ENCODE results near the gene TGM5. TPM values are rescaled to one million over a fixed set of nuclear protein-coding genes. Genes with fewer than 3 reads are reported as not detected.

TGM5 gene
- total RNA-seq, 2 experiments from 2014 or later: 0.20 to 0.28 TPM

GRCh38 chr15:43251871-43252250, 14.9 kb downstream of the TGM5 start:
- Mint-ChIP-seq H3K4me1 (peaks cover 48% of the 10 kb centered on the region), H3K4me3 (no peak overlapping the region), H3K27ac (peak overlapping the region; percentile 84), H3K27me3 (peaks cover 6% of the 10 kb centered on the region), H3K9me3 (no peaks in the 10 kb centered on the region), H3K36me3 (ENCODE audit: low read depth) (peaks cover 3% of the 10 kb centered on the region)
- DNase-seq: peak; percentile 33
- ChIA-PET CTCF (interaction anchor here (2.5 kb wide), 1 partner anchor 27 kb away, joined by 14 read pairs; no protein-coding TSS in a partner anchor), POLR2A (interaction anchor here (1.0 to 1.8 kb wide), 2 partner anchors 9 to 18 kb away, joined by 3 to 4 read pairs; no protein-coding TSS in a partner anchor)

GRCh38 chr15:43251185-43251870, 15.4 kb downstream of the TGM5 start:
- Mint-ChIP-seq H3K27ac (peak overlapping the region; percentile 84), H3K4me1 (peaks cover 48% of the 10 kb centered on the region), H3K9me3 (no peaks in the 10 kb centered on the region), H3K36me3 (ENCODE audit: low read depth) (peaks cover 3% of the 10 kb centered on the region), H3K27me3 (peaks cover 5% of the 10 kb centered on the region), H3K4me3 (no peak overlapping the region)
- CTCF ChIA-PET: interaction anchor here (2.5 kb wide), 1 partner anchor 26 kb away, joined by 14 read pairs; no protein-coding TSS in a partner anchor
- POLR2A ChIA-PET: interaction anchor here (1.0 to 1.8 kb wide), 2 partner anchors 9 to 19 kb away, joined by 3 to 4 read pairs; no protein-coding TSS in a partner anchor
- no peak for DNase-seq

- DNase-seq: no peak
- no peak overlapping the region for H3K4me3 Mint-ChIP-seq
- no peaks in the 10 kb centered on the region for H3K9me3 Mint-ChIP-seq
- no peak overlapping the region for H3K27ac Mint-ChIP-seq
- ChIA-PET POLR2A (interaction anchor here (1.8 kb wide), 1 partner anchor 10 kb away, joined by 4 read pairs; no protein-coding TSS in a partner anchor), CTCF (interaction anchor here (0.8 to 2.5 kb wide), 2 partner anchors 26 to 34 kb away, joined by 3 to 14 read pairs; no protein-coding TSS in a partner anchor)
- H3K27me3 Mint-ChIP-seq: peaks cover 7% of the 10 kb centered on the region
- H3K36me3 Mint-ChIP-seq (ENCODE audit: low read depth): peaks cover 3% of the 10 kb centered on the region
- H3K4me1 Mint-ChIP-seq: peaks cover 48% of the 10 kb centered on the region
Measured at GRCh38 chr15:43250785-43251184, 15.9 kb downstream of the TGM5 start.

GRCh38 chr15:43249699-43250203, 17.0 kb downstream of the TGM5 start:
- peak; percentile 42 for DNase-seq
- H3K36me3 Mint-ChIP-seq (ENCODE audit: low read depth): peaks cover 3% of the 10 kb centered on the region
- H3K27ac Mint-ChIP-seq: peak overlapping the region; percentile 67
- H3K4me3 Mint-ChIP-seq: no peak overlapping the region
- POLR2A ChIA-PET: no interaction called here
- H3K27me3 Mint-ChIP-seq: peaks cover 7% of the 10 kb centered on the region
- H3K4me1 Mint-ChIP-seq: peaks cover 48% of the 10 kb centered on the region
- H3K9me3 Mint-ChIP-seq: no peaks in the 10 kb centered on the region
- CTCF ChIA-PET: interaction anchor here (2.5 kb wide), 1 partner anchor 24 kb away, joined by 14 read pairs; no protein-coding TSS in a partner anchor

- Mint-ChIP-seq H3K4me3 (no peak overlapping the region), H3K27me3 (peaks cover 7% of the 10 kb centered on the region), H3K4me1 (peaks cover 47% of the 10 kb centered on the region), H3K36me3 (ENCODE audit: low read depth) (peaks cover 3% of the 10 kb centered on the region), H3K27ac (peak overlapping the region; percentile 67), H3K9me3 (no peaks in the 10 kb centered on the region)
- CTCF ChIA-PET: interaction anchor here (1.3 kb wide), 1 partner anchor 36 kb away, joined by 4 read pairs; no protein-coding TSS in a partner anchor
- POLR2A ChIA-PET: no interaction called here
- DNase-seq: no peak
Measured at GRCh38 chr15:43249236-43249635, 17.5 kb downstream of the TGM5 start.

GRCh38 chr15:43246261-43246774, 20.4 kb downstream of the TGM5 start:
- ChIA-PET POLR2A (no interaction called here), CTCF (interaction anchor here (0.7 to 1.3 kb wide), 3 partner anchors 9 to 72 kb away, joined by 3 to 5 read pairs (median 3); no protein-coding TSS in a partner anchor)
- Mint-ChIP-seq H3K27me3 (peaks cover 7% of the 10 kb centered on the region), H3K4me3 (no peak overlapping the region), H3K36me3 (ENCODE audit: low read depth) (no peaks in the 10 kb centered on the region), H3K9me3 (no peaks in the 10 kb centered on the region), H3K27ac (no peak overlapping the region), H3K4me1 (peaks cover 24% of the 10 kb centered on the region)
- no peak for DNase-seq

- Mint-ChIP-seq H3K9me3 (no peaks in the 10 kb centered on the region), H3K27me3 (peaks cover 7% of the 10 kb centered on the region), H3K36me3 (ENCODE audit: low read depth) (no peaks in the 10 kb centered on the region), H3K4me3 (no peak overlapping the region), H3K4me1 (peaks cover 17% of the 10 kb centered on the region), H3K27ac (no peak overlapping the region)
- no peak for DNase-seq
- ChIA-PET CTCF (no interaction called here), POLR2A (no interaction called here)
Measured at GRCh38 chr15:43244092-43244491, 22.6 kb downstream of the TGM5 start.

GRCh38 chr15:43243020-43243645, 23.6 kb downstream of the TGM5 start:
- no peak overlapping the region for H3K4me3 Mint-ChIP-seq
- no peaks in the 10 kb centered on the region for H3K9me3 Mint-ChIP-seq
- CTCF ChIA-PET: interaction anchor here (1.8 kb wide), 1 partner anchor 17 kb away, joined by 6 read pairs; no protein-coding TSS in a partner anchor
- no peaks in the 10 kb centered on the region for H3K36me3 Mint-ChIP-seq (ENCODE audit: low read depth)
- H3K27me3 Mint-ChIP-seq: peaks cover 7% of the 10 kb centered on the region
- POLR2A ChIA-PET: no interaction called here
- no peak for DNase-seq
- H3K4me1 Mint-ChIP-seq: peaks cover 18% of the 10 kb centered on the region
- H3K27ac Mint-ChIP-seq: no peak overlapping the region

- CTCF ChIA-PET: interaction anchor here (1.8 kb wide), 1 partner anchor 17 kb away, joined by 6 read pairs; no protein-coding TSS in a partner anchor
- Mint-ChIP-seq H3K27me3 (peaks cover 7% of the 10 kb centered on the region), H3K4me3 (no peak overlapping the region), H3K4me1 (peaks cover 18% of the 10 kb centered on the region), H3K9me3 (no peaks in the 10 kb centered on the region), H3K27ac (no peak overlapping the region), H3K36me3 (ENCODE audit: low read depth) (no peaks in the 10 kb centered on the region)
- no peak for DNase-seq
- POLR2A ChIA-PET: no interaction called here
Measured at GRCh38 chr15:43242616-43243015, 24.1 kb downstream of the TGM5 start.

- no peak for DNase-seq
- H3K9me3 Mint-ChIP-seq: no peaks in the 10 kb centered on the region
- ChIA-PET POLR2A (no interaction called here), CTCF (no interaction called here)
- H3K4me1 Mint-ChIP-seq: peaks cover 18% of the 10 kb centered on the region
- no peak overlapping the region for H3K4me3 Mint-ChIP-seq
- H3K27me3 Mint-ChIP-seq: peaks cover 2% of the 10 kb centered on the region
- H3K27ac Mint-ChIP-seq: no peak overlapping the region
- H3K36me3 Mint-ChIP-seq (ENCODE audit: low read depth): no peaks in the 10 kb centered on the region
Measured at GRCh38 chr15:43241100-43241499, 25.6 kb downstream of the TGM5 start.

- no peak for DNase-seq
- Mint-ChIP-seq H3K4me1 (peaks cover 18% of the 10 kb centered on the region), H3K27me3 (peaks cover 2% of the 10 kb centered on the region), H3K27ac (peak overlapping the region; percentile 27), H3K4me3 (no peak overlapping the region), H3K36me3 (ENCODE audit: low read depth) (no peaks in the 10 kb centered on the region), H3K9me3 (no peaks in the 10 kb centered on the region)
- POLR2A ChIA-PET: no interaction called here
- CTCF ChIA-PET: interaction anchor here (1.0 kb wide), 1 partner anchor 14 kb away, joined by 3 read pairs; no protein-coding TSS in a partner anchor
Measured at GRCh38 chr15:43239732-43240491, 26.8 kb downstream of the TGM5 start.

GRCh38 chr15:43238671-43239131, 28.0 kb downstream of the TGM5 start:
- Mint-ChIP-seq H3K4me1 (peaks cover 18% of the 10 kb centered on the region), H3K36me3 (ENCODE audit: low read depth) (no peaks in the 10 kb centered on the region), H3K9me3 (no peaks in the 10 kb centered on the region), H3K27ac (peak overlapping the region; percentile 2), H3K4me3 (no peak overlapping the region), H3K27me3 (peaks cover 1% of the 10 kb centered on the region)
- POLR2A ChIA-PET: no interaction called here
- no peak for DNase-seq
- CTCF ChIA-PET: interaction anchor here (1.2 kb wide), 1 partner anchor 13 kb away, joined by 4 read pairs; no protein-coding TSS in a partner anchor

All from activated CD4-positive, alpha-beta memory T cell treated with anti-CD3 and anti-CD28 coated beads, Interleukin-2, amount 10 ng/mL, durations not matched to agents 7 days and 5 days (primary cell).